ENCODE results near the gene ATP4B. TPM values are rescaled to one million over a fixed set of nuclear protein-coding genes. Genes with fewer than 3 reads are reported as not detected.

The ATP4B gene
- total RNA-seq, 4 donors from 2014 or later, result not detected

DNA sequence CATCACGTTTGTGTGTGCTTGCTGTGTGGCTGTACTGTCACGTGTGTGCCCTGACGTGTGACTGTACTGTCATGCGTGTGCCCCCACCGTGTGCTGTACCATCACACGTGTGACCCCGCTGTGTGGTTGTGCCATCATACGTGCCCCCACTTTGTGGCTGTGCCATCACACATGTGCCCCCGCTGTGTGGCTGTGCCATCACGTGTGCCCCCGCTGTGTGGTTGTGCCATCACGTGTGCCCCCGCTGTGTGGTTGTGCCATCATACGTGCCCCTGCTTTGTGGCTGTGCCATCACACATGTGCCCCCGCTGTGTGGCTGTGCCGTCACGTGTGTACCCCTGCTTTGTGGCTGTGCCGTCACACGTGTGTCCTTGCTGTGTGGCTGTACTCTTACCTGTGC lies 47.7 kb downstream of the ATP4B start:
- Histone ChIP-seq H3K4me3 (no peak overlapping the region), H3K36me3 (peaks cover 54% of the 10 kb centered on the region), H3K9me3 (no peaks in the 10 kb centered on the region), H3K27ac (no peak overlapping the region), H3K4me1 (no peaks in the 10 kb centered on the region), H3K27me3 (no peaks in the 10 kb centered on the region)
- DNase-seq (ENCODE audit: low spot score in 2 of 2), result no peak
- TF ChIP-seq POLR2AphosphoS5 (IDR thresholded peaks at IDR 0.05) (no peak), POLR2A (IDR thresholded peaks at IDR 0.05) (no peak), EP300 (IDR thresholded peaks at IDR 0.05) (no peak)
- TF ChIP-seq, protein P1, sequence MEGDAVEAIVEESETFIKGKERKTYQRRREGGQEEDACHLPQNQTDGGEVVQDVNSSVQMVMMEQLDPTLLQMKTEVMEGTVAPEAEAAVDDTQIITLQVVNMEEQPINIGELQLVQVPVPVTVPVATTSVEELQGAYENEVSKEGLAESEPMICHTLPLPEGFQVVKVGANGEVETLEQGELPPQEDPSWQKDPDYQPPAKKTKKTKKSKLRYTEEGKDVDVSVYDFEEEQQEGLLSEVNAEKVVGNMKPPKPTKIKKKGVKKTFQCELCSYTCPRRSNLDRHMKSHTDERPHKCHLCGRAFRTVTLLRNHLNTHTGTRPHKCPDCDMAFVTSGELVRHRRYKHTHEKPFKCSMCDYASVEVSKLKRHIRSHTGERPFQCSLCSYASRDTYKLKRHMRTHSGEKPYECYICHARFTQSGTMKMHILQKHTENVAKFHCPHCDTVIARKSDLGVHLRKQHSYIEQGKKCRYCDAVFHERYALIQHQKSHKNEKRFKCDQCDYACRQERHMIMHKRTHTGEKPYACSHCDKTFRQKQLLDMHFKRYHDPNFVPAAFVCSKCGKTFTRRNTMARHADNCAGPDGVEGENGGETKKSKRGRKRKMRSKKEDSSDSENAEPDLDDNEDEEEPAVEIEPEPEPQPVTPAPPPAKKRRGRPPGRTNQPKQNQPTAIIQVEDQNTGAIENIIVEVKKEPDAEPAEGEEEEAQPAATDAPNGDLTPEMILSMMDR (IDR thresholded peaks at IDR 0.05), result no peak
- 95% methylated on average over 19 of the region's 19 CpGs for WGBS

DNA sequence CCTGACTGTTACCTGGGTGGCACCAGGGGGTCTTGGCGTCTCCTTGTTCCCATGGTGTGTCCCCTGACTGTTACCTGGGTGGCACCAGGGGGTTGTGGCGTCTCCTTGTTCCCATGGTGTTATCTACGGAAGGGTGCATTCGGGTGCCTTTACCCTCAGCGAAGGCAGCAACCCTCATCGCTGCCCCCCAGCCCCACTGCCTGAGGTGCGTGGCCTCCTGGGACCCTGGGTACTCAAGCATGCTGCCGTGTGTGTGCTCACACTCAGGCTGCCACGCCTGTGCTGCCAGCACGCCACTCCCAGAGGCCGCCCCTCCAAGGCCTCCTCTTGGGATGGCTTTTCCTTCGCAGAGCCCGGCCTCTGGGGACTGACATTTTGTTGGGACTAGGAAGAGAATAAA lies 48.4 kb downstream of the ATP4B start:
- H3K27ac ChIP-seq, result no peak overlapping the region
- DNase-seq (ENCODE audit: low spot score in 2 of 2), result no peak
- H3K4me1 ChIP-seq, result no peaks in the 10 kb centered on the region
- WGBS, result 87% methylated on average over 3 of the region's 13 CpGs
- TF ChIP-seq POLR2A (IDR thresholded peaks at IDR 0.05) (no peak), EP300 (IDR thresholded peaks at IDR 0.05) (no peak), POLR2AphosphoS5 (IDR thresholded peaks at IDR 0.05) (no peak)
- TF ChIP-seq, protein P1 (IDR thresholded peaks at IDR 0.05), result no peak
- H3K4me3 ChIP-seq, result no peak overlapping the region
- H3K36me3 ChIP-seq, result peaks cover 50% of the 10 kb centered on the region
- H3K27me3 ChIP-seq, result no peaks in the 10 kb centered on the region
- no peaks in the 10 kb centered on the region for H3K9me3 ChIP-seq

DNA sequence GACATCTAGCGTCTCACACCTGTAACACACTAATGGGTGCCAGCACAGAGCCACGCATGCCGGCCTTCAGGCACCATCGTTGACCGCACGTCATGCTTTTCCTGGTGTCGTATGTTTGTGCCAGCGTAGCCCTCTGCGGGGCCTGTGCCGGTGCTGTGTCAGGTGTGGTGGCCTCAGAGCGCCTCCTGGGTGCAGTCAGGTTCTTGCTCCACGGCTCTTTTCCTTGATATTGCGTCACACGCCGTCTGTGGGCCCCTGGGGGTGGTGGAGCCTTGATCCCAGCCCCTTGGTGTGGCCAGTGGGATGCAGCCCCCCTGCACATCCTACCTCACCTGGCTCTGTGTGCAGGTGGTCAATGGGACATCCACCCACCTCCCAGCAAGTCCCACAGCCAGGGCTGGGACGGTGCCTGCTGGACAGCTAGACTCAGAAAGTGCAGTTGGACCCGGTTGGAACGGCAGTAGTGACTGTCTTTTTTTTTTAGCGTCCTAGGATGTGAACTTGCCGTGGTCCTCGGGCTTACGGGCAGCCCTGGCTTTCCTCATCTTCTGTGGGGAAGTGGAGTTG lies 48.9 kb downstream of the ATP4B start:
- H3K4me1 ChIP-seq, result no peaks in the 10 kb centered on the region
- no peak overlapping the region for H3K27ac ChIP-seq
- 88% methylated on average over 22 of the region's 22 CpGs for WGBS
- no peaks in the 10 kb centered on the region for H3K9me3 ChIP-seq
- TF ChIP-seq, protein P1 (IDR thresholded peaks at IDR 0.05), result no peak
- TF ChIP-seq EP300 (IDR thresholded peaks at IDR 0.05) (no peak), POLR2A (IDR thresholded peaks at IDR 0.05) (no peak), POLR2AphosphoS5 (IDR thresholded peaks at IDR 0.05) (no peak)
- H3K36me3 ChIP-seq, result peaks cover 45% of the 10 kb centered on the region
- H3K4me3 ChIP-seq, result no peak overlapping the region
- no peaks in the 10 kb centered on the region for H3K27me3 ChIP-seq
- DNase-seq (ENCODE audit: low spot score in 2 of 2), result no peak

DNA sequence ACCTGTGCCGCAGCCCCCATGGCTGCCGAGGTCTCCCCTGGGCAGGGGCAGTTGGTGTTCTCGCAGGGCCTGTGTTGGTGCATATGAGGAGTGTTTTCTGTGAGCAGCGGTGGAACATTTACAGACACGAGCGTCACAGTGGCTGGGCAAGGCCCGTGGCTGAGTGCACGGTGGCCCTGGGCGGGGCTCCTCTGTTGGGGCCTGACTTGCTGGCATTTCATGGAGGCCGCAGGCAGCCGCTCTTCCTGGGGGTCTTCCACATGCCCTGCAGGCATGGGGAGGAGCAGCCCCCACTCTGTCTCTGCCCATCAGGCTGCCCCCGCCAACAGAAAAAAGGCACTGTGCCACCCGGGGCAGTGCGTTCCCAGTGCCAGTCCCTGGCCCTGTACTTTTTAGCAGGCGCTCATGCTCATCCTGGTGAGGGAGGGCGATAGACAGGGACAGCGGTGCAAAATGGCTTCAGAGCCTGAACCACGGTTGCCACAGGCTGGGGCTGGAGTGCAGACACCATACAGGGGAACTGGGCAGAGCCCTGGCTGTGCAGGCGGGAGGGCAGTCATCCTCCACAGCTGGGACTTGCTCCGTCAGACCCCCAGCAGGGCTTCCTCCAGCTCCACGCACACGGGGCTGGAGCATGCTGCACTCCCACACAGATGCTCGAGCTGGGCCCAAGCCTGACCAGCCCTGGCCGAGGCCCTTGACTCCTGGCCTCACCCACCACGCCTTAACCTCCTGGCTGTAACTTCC lies 49.9 kb downstream of the ATP4B start:
- Histone ChIP-seq H3K9me3 (no peaks in the 10 kb centered on the region), H3K36me3 (peaks cover 44% of the 10 kb centered on the region), H3K4me1 (no peaks in the 10 kb centered on the region), H3K27me3 (no peaks in the 10 kb centered on the region), H3K4me3 (no peak overlapping the region), H3K27ac (no peak overlapping the region)
- DNase-seq (ENCODE audit: low spot score in 2 of 2), result no peak
- TF ChIP-seq POLR2AphosphoS5 (IDR thresholded peaks at IDR 0.05), result no peak
- TF ChIP-seq POLR2A (IDR thresholded peaks at IDR 0.05), result no peak
- no peak for TF ChIP-seq EP300 (IDR thresholded peaks at IDR 0.05)
- TF ChIP-seq, protein P1 (IDR thresholded peaks at IDR 0.05), result no peak
- 88% methylated on average over 16 of the region's 25 CpGs for WGBS

DNA sequence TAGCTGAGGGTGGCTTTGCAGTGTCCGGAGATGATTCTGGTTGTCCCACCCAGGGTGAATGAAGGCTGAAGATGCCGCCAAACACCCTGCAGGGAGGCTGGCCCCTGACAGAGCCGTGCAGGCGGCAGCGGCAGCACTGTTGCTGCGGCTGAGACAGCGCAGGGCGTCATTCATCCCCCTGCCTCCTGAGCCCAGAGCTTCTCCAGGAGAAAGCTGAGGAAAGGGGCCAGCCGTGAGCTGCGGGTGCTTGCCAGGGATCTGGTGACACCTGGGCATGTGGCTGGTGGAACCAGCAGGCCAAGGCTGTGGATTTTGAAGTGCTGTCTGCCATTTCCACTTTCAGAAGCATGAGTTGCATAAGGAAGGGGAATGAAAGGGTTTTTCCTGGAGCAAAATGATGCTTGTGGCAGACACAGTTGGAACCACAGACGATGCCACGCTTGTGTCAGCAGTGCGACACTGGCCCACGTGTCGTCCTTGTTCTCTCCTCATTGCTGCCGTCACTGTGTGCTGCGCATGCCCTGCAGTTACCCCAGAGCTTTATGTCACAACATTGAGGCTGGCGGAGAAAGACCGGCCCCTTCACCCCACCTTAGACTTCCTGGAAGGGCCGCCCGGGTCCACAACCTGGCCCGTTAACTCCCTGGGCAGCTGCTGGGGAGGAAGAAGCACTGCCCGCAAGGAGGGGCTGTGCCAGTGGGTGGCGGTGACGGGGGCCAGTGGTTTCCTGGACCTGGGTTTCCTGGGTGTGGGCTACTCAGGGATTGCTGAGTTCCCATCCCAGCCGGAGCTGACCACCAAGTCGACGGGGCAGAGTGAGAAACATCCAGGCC lies 50.7 kb downstream of the ATP4B start:
- 84% methylated on average over 17 of the region's 28 CpGs for WGBS
- no peaks in the 10 kb centered on the region for H3K9me3 ChIP-seq
- H3K27ac ChIP-seq, result no peak overlapping the region
- H3K27me3 ChIP-seq, result no peaks in the 10 kb centered on the region
- H3K36me3 ChIP-seq, result peaks cover 37% of the 10 kb centered on the region
- H3K4me1 ChIP-seq, result no peaks in the 10 kb centered on the region
- TF ChIP-seq POLR2AphosphoS5 (IDR thresholded peaks at IDR 0.05) (no peak), EP300 (IDR thresholded peaks at IDR 0.05) (no peak), POLR2A (IDR thresholded peaks at IDR 0.05) (no peak)
- TF ChIP-seq, protein P1 (IDR thresholded peaks at IDR 0.05), result no peak
- H3K4me3 ChIP-seq, result no peak overlapping the region
- DNase-seq (ENCODE audit: low spot score in 2 of 2), result no peak
